ENCODE measurements around the gene ITGB3.

- TF ChIP-seq GATA1 (IDR thresholded peaks at IDR 0.05; ENCODE audit: low read depth, low read length) (no peak), POLR2A (IDR thresholded peaks at IDR 0.05; ENCODE audit: low read length) (no peak)
Observed at GRCh38 chr17:47205419-47205963, 48.1 kb upstream of the ITGB3 start.
